Activated CD8-positive, alpha-beta memory T cell treated with anti-CD3 and anti-CD28 coated beads for 36 hours (primary cell): Measurements from ENCODE around the gene CNKSR3. TPM values are rescaled to one million over a fixed set of nuclear protein-coding genes. Genes with fewer than 3 reads are reported as not detected.

Experiments used
- CTCF ChIA-PET: fragments of 350-600 bp; sonication (Branson Sonifier 250); formaldehyde crosslinking; loops from one replicate; lab custom pipeline; 2021; ENCODE audit warnings: antibody characterized with exemption; lab: Charles Lee
- POLR2A ChIA-PET: fragments of 350-600 bp; sonication (Branson Sonifier 250); formaldehyde crosslinking; loops from one replicate; lab custom pipeline; 2021; ENCODE audit warnings: antibody characterized with exemption; lab: Charles Lee
- total RNA-seq, 2 experiments: library from RNA; stranded (reverse); gene quantifications; one replicate each; pipeline ENCODE4 v1.2.3, GENCODE V29; 2021

CNKSR3 gene
- total RNA-seq, 2 experiments from 2014 or later = 0.65 to 0.94 TPM

- ChIA-PET CTCF (interaction anchor here (0.6 kb wide), 1 partner anchor 124 kb away, joined by 3 read pairs; no protein-coding TSS in a partner anchor), POLR2A (no interaction called here)
These were observed 105.6 kb downstream of the CNKSR3 start for GRCh38 chr6:154404791-154405400.

GRCh38 chr6:154403788-154404187, 106.7 kb downstream of the CNKSR3 start:
- ChIA-PET CTCF (no interaction called here), POLR2A (no interaction called here)

DNA sequence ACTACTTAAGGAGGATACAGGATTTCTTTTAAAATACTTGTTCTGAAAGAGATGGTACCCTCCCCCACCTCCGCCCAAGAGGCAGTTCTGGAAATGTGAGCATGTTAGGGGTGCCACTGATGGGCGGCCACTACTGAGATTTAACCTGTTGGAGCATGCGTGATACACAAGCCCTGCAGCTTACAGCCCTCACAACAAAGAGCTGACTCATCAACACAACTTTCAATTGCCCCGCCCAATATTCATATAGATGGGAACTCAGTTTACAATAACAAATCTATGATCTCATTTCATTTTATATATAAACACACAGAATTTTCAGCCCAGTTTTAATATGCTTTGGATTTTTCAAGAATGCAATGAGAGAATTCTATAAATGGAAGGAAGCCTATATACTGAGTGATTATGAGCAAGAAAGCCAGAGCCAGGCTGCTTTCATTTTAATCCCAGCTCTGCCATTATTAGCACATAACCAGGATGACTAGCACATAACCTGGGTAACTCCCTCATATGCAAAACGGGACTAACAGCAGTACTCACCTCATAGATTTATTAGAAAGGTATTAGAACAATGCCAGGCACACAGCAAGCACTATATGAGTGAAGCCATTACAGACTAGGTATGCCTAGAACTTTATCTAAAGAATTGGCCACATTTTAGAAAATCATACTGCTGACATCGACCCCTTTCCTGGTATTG, 108.3 kb downstream of the CNKSR3 start:
- ChIA-PET POLR2A (no interaction called here), CTCF (no interaction called here)

GRCh38 chr6:154399097-154399496, 111.4 kb downstream of the CNKSR3 start:
- POLR2A ChIA-PET = no interaction called here
- CTCF ChIA-PET = interaction anchor here (0.7 kb wide), 1 partner anchor 100 kb away, joined by 4 read pairs; no protein-coding TSS in a partner anchor

DNA sequence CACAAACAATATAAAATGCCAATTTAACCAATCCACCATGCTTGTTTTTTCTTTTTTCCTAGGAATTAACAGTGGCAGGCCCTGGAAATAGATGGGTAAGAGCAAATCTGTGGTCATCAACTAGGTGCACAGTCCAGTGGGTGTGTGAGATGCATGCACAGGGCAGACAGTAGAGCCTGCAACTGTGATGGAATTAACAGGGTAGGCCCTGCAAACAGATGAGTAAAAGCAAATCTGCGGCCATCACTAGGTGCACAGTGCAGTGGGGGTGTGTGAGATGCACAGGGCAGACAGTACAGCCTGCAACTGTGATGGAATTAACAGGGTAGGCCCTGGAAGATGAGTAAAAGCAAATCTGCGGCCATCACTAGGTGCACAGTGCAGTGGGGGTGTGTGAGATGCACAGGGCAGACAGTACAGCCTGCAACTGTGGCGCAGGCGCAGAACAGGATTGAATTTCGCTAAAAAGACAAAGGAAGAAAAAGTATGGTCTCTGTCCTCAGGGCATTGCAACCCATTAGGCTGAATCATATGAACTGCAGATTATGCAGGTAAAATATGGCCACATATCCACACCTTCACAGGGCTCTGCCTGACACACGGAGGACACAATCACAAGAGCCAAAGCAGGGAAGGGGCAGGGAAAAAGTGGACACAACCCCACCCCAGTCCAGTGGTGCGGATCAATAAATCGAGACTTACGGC, 112.8 kb downstream of the CNKSR3 start:
- POLR2A ChIA-PET = no interaction called here
- CTCF ChIA-PET = no interaction called here

GRCh38 chr6:154395878-154396277, 114.6 kb downstream of the CNKSR3 start:
- ChIA-PET CTCF (no interaction called here), POLR2A (no interaction called here)

- ChIA-PET POLR2A (no interaction called here), CTCF (no interaction called here)
These were observed 115.2 kb downstream of the CNKSR3 start for GRCh38 chr6:154395316-154395715.

DNA sequence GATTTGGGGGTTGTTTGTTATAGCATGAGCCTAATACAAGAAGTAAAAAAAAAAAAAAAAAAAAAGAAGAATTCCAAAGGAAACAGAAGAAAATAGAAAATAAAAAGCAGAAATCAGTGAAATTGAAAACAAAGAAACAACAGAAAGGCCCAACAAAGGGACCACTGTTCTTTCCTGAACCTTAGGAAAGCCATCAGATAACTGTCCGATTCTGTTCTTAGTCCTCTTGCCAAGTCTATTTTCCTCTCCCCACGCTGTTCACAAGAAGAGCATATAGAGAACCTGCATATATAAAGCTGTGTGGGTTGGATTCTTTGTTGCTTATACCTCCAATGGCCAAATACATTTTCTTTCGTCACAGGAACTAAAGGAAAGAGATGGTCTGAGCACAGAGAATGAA, 115.9 kb downstream of the CNKSR3 start:
- POLR2A ChIA-PET = no interaction called here
- CTCF ChIA-PET = no interaction called here

DNA sequence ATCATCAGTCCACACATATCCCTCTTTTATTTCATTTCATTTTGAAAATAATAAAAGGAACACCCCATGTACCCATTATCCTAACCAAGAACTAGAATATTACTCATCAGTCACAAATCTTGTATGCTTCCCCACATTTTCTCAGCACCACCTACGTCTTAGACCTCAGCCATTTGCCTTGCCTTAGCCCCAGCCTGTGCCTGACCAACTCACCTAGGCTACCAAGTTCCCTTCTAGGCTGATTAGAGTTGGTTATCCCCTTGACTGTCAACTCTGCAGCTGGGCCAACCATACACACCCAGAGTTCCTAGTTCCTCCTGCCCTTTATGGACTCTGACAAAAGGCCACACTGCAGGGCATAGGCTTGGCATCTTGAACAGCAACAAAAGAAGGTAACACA, 120.5 kb downstream of the CNKSR3 start:
- ChIA-PET CTCF (no interaction called here), POLR2A (no interaction called here)

GRCh38 chr6:154388803-154389202, 121.7 kb downstream of the CNKSR3 start:
- CTCF ChIA-PET = interaction anchor here (0.6 kb wide), 1 partner anchor 24 kb away, joined by 3 read pairs; no protein-coding TSS in a partner anchor
- POLR2A ChIA-PET = no interaction called here

DNA sequence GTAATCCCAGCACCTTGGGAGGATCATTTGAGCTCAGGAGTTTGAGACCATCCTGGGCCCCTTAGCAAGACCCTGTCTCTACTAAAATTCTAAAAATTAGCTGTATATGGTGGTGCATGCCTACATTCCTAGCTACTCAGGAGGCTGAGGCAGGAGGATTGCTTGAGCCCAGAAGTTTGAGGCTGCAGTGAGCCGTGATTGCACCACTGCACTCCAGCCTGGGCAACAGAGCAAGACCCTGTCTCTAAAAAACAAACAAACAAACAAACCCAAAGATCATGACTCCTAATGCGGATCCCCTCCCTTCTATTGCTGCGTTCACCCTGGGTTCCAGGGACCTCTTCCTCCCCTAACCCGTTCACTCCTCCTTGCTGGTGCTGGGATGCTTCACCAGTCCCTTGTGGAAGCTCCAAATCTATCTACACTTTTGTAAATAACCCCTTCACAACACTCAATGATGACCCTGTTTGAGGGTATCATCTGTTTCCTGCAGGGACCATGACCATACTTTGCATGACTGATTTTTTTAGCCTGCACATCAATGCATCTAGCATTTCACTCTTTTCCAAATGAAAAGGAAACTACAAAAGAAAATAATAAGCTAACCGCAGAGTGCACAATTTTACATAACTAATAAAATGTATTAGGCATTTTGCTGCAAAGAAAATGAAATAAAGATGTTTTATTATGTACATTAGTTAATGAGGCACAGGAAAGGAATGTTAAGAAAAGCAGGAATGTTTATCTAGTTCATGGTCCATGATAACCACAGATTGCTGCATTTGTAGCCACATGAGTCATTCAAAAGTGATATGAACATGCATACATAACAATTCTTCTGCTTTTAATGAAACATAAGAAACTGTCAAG, 123.4 kb downstream of the CNKSR3 start:
- CTCF ChIA-PET = no interaction called here
- POLR2A ChIA-PET = no interaction called here

DNA sequence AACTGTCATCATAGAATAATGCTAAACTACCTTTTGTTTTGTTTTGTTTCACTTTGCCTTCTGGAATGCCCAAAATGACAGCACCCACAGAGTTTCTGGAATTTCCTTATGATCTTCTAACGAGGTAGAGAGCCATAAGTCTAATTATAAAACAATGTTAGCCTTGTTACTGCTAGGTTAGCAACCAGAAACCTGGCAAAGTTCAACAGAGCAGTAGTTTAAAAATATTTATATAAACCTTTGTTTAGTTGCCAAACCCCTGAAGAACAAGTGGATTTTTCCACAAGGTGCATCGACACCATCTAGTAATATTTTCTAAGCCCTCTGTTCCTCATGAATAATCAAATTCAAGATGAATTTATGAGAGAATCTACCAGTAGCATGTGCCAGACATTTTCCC, 126.3 kb downstream of the CNKSR3 start:
- CTCF ChIA-PET = no interaction called here
- POLR2A ChIA-PET = no interaction called here

GRCh38 chr6:154383273-154383672, 127.2 kb downstream of the CNKSR3 start:
- ChIA-PET CTCF (no interaction called here), POLR2A (no interaction called here)

DNA sequence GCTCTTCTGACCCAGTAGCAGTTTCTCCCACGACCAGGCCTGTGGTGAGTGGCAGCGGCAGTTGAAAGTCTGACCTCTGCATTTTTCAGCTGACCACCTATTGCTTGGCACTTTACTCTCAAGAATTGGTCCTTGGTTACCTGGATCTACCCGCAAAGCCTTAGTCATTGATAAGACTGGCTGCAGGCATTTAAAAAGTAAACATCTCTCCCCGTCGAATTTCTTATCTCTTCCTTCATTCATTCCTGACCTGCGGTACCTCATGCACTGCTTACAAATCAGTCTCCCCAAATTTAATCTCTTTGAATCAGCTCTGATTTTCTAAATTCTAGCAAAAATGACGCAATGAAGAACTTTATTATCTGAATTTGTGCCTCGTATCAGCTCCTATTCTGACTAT, 127.7 kb downstream of the CNKSR3 start:
- ChIA-PET CTCF (no interaction called here), POLR2A (no interaction called here)

DNA sequence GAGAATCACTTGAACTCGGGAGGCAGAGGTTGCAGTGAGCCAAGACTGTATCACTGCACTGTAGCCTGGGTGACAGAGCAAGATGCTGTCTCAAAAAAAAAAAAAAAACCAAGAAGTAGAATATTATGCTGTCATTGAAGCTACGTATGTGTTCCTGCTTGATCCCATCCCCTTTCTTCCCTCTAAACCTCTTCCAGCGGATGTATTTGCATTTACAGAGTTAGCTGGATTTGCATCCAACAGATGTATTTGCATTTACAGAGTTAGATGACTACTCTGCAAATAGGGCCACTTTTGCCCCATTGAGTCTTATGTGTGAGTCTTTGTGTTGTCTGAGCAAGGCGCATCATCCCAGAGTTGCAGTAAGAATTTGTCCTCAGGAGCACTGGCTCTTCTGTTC, 128.9 kb downstream of the CNKSR3 start:
- ChIA-PET CTCF (no interaction called here), POLR2A (no interaction called here)

DNA sequence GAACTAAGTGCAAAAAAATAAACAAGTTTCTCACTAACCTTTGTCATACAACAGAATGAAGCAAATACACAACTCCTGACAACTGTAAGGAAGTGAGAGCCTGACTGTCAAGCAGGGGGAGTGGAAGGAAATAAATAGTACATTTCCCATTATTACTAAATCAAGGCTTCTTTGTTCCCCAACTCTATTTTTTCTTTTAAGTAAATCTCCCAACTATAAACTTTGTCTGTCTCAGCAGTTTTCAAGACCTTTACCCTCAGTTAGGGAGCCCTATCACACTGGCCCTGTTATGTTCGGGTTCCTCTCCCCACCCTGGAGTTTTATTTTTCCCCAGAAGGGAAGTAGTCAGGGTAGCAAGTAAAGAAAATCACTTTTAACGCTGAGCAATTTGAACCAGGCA, 129.7 kb downstream of the CNKSR3 start:
- ChIA-PET CTCF (no interaction called here), POLR2A (no interaction called here)

DNA sequence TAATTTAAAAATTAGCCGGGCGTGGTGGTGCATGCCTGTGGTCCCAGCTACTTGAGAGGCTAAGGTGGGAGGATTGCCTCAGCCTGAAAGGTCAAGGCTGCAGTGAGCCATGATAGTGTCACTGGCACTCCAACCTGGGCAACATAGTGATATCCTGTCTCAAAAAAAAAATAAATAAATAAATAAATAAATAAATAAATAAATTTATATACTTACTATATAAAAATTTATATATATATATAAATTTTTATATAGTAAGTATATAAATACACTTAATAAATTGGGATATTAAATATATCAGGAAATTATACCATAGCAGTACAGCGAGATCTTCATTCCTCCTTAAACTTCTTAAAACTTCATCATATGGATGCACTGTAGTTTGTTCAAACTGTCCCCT, 130.9 kb downstream of the CNKSR3 start:
- CTCF ChIA-PET = no interaction called here

DNA sequence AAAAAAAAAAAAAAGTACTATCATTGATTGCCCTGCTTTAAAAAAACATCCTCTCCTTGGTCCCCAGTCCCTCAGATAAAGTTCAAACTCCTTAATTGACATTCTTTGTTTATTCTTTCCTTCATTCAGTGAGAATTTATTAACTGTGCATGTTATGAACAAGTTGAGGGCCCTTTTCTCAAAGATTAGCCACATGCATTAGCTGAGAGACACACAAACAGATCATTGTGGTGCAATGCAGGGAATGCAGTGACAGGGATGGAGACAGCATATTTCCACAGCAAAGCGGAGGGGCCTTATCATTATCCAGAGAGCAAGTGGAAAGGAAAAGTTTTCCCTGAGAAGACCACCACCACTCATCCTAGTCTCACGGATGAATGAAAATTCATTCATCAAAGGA, 132.0 kb downstream of the CNKSR3 start:
- POLR2A ChIA-PET = no interaction called here
- CTCF ChIA-PET = no interaction called here

More for the DNA sequence above, 130.9 kb downstream of the CNKSR3 start:
- POLR2A ChIA-PET = no interaction called here

DNA sequence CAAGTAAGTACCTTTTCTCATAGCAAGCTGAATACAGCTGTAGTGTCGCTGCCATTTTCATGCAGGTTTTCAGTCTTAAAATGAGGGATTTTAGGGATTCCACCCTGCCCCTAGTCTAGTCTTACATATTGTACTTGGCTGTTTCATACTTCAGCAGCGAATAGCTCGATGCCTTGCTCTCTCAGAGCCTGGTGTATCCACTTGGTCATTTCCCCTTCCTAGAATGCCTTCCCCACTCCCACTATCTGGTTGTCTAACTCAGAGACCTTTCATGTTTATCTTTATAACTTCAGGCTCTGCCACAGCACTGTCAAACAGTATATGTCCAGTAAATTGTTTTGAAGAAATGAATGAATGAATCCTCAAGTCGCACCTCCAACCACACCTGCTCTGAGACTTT, 132.8 kb downstream of the CNKSR3 start:
- CTCF ChIA-PET = no interaction called here

DNA sequence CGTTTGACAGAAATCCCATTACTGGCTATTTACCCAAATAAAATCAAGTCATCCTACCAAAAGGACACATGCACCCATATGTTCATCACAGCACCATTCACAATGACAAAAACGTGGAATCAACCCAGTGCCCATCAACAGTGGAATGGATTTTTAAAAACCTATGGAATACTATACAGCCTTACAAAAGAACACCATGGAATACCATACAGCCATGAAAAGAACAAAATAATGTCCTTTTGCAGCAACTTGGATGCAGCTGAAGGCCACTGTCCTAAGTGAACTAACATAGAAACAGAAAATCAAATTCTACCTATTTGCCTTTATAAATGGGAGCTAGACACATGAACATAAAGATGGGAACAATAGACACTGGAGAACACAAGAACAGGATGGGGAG, 136.5 kb downstream of the CNKSR3 start:
- CTCF ChIA-PET = no interaction called here
- POLR2A ChIA-PET = no interaction called here

More for the DNA sequence above, 132.8 kb downstream of the CNKSR3 start:
- POLR2A ChIA-PET = no interaction called here
